K562 (cell line): Measurements from ENCODE around the gene PPP3CB. TPM values are rescaled to one million over a fixed set of nuclear protein-coding genes. Genes with fewer than 3 reads are reported as not detected.

Source experiments
- ARID1B ChIP-seq: fragments of 450-650 bp; IDR thresholded peaks from 2 replicates; pipeline ENCODE4 v1.6.1; 2016; ENCODE audit warnings: antibody characterized with exemption, mild to moderate bottlenecking, inconsistent platforms
- ELF1 ChIP-seq: fragments of 200-800 bp; sonication (Bioruptor generic); IDR thresholded peaks from 2 replicates; pipeline ENCODE4 v1.6.1; 2016; ENCODE audit warnings: missing genetic modification characterization, missing compliant biosample characterization
- FOXA3 ChIP-seq, 2 experiments: fragments of 450-650 bp in 1 of 2; sonication (generic) in 1 of 2; formaldehyde crosslinking; IDR thresholded peaks in 1 of 2; conservative IDR thresholded peaks in 1 of 2; 2 replicates each; pipeline versions ENCODE4 v1.4.0 to v1.8.0; 2020 to 2022; ENCODE audit warnings: mild to moderate bottlenecking in 2 of 2, missing genetic modification reagents in 1 of 2
- HIVEP1 ChIP-seq: fragments of 250-450 bp; sonication (Bioruptor Pico); IDR thresholded peaks from 2 replicates; pipeline ENCODE4 v1.4.0; 2020; ENCODE audit warnings: mild to moderate bottlenecking
- HOXB6 ChIP-seq: fragments of 250-450 bp; sonication (Bioruptor Pico); IDR thresholded peaks from 2 replicates; pipeline ENCODE4 v1.5.1; 2022; ENCODE audit warnings: mild to moderate bottlenecking, borderline replicate concordance
- NCOA4 ChIP-seq: fragments of 450-650 bp; IDR thresholded peaks from 2 replicates; pipeline ENCODE4 v1.6.1; 2018; ENCODE audit warnings: mild to moderate bottlenecking; ENCODE audit not compliant: partially characterized antibody
- SIX5 ChIP-seq, 2 experiments: IDR thresholded peaks; 2 replicates each; pipeline ENCODE4 v1.6.1; 2011; ENCODE audit warnings: low read length in 2 of 2, borderline replicate concordance in 1 of 2, low read depth in 1 of 2, mild to moderate bottlenecking in 1 of 2, moderate library complexity in 1 of 2; ENCODE audit not compliant: insufficient read depth in 1 of 2
- SNIP1 ChIP-seq: fragments of 450-650 bp; IDR thresholded peaks from 2 replicates; pipeline ENCODE4 v1.7.1; 2017; ENCODE audit warnings: low read depth, mild to moderate bottlenecking
- STAT5B ChIP-seq: fragments of 250-450 bp; sonication (Bioruptor Pico); IDR thresholded peaks from 2 replicates; pipeline ENCODE4 v1.8.0; 2021; ENCODE audit warnings: mild to moderate bottlenecking, inconsistent platforms
- ZNF583 ChIP-seq: fragments of 250-450 bp; sonication (Bioruptor Pico); IDR thresholded peaks from 2 replicates; pipeline ENCODE4 v1.4.0; 2020
- ZNF766 ChIP-seq: fragments of 200-800 bp; sonication (Bioruptor generic); conservative IDR thresholded peaks from 2 replicates; pipeline ENCODE4 v1.6.1; 2016; ENCODE audit warnings: missing genetic modification characterization, missing compliant biosample characterization
- polyA plus RNA-seq, 8 experiments: library from polyadenylated mRNA; depleted of rRNA in 4 of 8; stranded (reverse) in 5 of 8; unstranded in 3 of 8; fragments of >200 nt; fragmentation: Nextera tagmentation in 2 of 8; fragmentation: Illumina TruSeq in 1 of 8; extraction: Ambion mirVana in 2 of 8; extraction: Trizol in 1 of 8; gene quantifications; 2 replicates each; pipeline versions ENCODE4 v1.2.1 to v1.2.3, GENCODE V29; 2011 to 2014; ENCODE audit warnings: inconsistent platforms in 1 of 8, missing spikeins in 1 of 8
- total RNA-seq, 7 experiments: library from RNA; depleted of rRNA in 6 of 7; stranded (reverse); fragments of >200 nt in 6 of 7; fragmentation: Illumina TruSeq in 2 of 7; extraction: Trizol in 2 of 7; gene quantifications; 2 replicates each; pipeline versions ENCODE4 v1.2.1 to v1.2.3, GENCODE V29; 2011 to 2021; ENCODE audit warnings: low replicate concordance in 1 of 7
- TF ChIP-seq, protein P1 (sequence below): fragments of 450-650 bp; IDR thresholded peaks from 2 replicates; pipeline ENCODE4 v1.6.1; 2016; ENCODE audit warnings: missing biosample characterization, missing genetic modification characterization
- TF ChIP-seq, protein P2 (sequence below): IDR thresholded peaks from 2 replicates; pipeline ENCODE4 v1.6.1; 2011; ENCODE audit not compliant: insufficient read length; ENCODE audit errors: extremely low read depth
- TF ChIP-seq, protein P3 (sequence below), 2 experiments: fragments of 450-650 bp; formaldehyde crosslinking in 1 of 2; IDR thresholded peaks; 2 replicates each; pipeline versions ENCODE4 v1.4.0 to v1.6.1; 2014 to 2020; ENCODE audit warnings: mild to moderate bottlenecking in 2 of 2, borderline replicate concordance in 1 of 2, low read depth in 1 of 2
- TF ChIP-seq, protein P4 (sequence below): sonication (generic); formaldehyde crosslinking; IDR thresholded peaks from 2 replicates; pipeline ENCODE4 v1.8.0; 2022; ENCODE audit warnings: mild to moderate bottlenecking, missing genetic modification reagents

The PPP3CB gene
- total and polyA plus RNA-seq, 9 of the 15 experiments (the other 6 are each of a cell fraction or from before 2014, with no cell fraction given) = 9.6 to 27.6 (median 17.8) TPM

DNA sequence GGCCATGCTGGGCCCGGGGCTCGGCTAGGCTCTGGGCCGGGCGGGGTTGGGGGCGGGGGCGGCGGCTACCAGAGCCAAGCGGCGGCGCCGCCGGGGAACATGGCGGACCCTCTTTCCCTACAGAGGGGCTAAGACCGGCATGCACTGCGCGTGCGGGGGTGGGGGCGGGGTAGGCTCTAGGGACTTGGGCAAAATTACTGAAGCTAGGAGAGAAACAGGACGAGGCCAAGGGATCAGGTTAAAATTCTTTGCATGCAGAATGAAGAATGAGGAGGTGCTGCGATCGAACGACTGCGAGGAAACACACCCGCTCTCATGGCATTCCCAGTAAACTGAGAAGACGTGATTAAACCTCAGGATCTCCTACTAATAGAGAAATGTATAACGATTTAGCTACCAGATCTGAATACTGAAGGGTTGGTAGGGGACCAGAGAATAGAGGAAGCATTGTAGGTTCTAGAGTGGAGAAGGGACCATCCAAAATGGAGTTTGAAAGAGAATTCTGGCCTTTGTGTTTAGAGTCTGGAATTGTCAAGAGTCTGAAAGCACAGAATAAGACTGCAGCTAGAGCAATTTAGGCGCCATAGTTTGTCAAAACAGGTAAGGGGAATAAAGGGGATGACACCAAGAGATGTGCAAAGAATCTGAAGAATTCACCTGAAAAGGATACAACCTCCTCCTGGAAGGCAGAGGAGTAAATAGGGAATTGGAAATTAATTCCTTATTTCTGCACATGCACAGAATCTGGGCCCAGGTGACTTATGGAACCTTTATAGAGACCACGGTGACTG lies at the start of gene PPP3CB (continued):
- no peak for TF ChIP-seq HOXB6 (CRISPR knock-in tag)
- no peak for TF ChIP-seq ZNF583 (CRISPR knock-in tag)
- 0 out of 4 replicates have a peak, but pooled peaks of 1 of the 2 experiments have one; percentile 32 for TF ChIP-seq FOXA3 (CRISPR knock-in tag; conservative IDR thresholded peaks at IDR 0.05 in 1 of 2, IDR thresholded peaks at IDR 0.05 in 1 of 2)
- TF ChIP-seq, protein P1, sequence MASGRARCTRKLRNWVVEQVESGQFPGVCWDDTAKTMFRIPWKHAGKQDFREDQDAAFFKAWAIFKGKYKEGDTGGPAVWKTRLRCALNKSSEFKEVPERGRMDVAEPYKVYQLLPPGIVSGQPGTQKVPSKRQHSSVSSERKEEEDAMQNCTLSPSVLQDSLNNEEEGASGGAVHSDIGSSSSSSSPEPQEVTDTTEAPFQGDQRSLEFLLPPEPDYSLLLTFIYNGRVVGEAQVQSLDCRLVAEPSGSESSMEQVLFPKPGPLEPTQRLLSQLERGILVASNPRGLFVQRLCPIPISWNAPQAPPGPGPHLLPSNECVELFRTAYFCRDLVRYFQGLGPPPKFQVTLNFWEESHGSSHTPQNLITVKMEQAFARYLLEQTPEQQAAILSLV = no peak
- TF ChIP-seq, protein P2, sequence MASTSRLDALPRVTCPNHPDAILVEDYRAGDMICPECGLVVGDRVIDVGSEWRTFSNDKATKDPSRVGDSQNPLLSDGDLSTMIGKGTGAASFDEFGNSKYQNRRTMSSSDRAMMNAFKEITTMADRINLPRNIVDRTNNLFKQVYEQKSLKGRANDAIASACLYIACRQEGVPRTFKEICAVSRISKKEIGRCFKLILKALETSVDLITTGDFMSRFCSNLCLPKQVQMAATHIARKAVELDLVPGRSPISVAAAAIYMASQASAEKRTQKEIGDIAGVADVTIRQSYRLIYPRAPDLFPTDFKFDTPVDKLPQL = no peak
- TF ChIP-seq ARID1B = 0 out of 2 replicates have a peak, but pooled peaks have one; percentile 5
- no peak for TF ChIP-seq SIX5 (IDR thresholded peaks at IDR 0.05; ENCODE audit: borderline replicate concordance in 1 of 2, insufficient read depth in 1 of 2, low read depth in 1 of 2, low read length in 2 of 2)
- TF ChIP-seq, protein P3, sequence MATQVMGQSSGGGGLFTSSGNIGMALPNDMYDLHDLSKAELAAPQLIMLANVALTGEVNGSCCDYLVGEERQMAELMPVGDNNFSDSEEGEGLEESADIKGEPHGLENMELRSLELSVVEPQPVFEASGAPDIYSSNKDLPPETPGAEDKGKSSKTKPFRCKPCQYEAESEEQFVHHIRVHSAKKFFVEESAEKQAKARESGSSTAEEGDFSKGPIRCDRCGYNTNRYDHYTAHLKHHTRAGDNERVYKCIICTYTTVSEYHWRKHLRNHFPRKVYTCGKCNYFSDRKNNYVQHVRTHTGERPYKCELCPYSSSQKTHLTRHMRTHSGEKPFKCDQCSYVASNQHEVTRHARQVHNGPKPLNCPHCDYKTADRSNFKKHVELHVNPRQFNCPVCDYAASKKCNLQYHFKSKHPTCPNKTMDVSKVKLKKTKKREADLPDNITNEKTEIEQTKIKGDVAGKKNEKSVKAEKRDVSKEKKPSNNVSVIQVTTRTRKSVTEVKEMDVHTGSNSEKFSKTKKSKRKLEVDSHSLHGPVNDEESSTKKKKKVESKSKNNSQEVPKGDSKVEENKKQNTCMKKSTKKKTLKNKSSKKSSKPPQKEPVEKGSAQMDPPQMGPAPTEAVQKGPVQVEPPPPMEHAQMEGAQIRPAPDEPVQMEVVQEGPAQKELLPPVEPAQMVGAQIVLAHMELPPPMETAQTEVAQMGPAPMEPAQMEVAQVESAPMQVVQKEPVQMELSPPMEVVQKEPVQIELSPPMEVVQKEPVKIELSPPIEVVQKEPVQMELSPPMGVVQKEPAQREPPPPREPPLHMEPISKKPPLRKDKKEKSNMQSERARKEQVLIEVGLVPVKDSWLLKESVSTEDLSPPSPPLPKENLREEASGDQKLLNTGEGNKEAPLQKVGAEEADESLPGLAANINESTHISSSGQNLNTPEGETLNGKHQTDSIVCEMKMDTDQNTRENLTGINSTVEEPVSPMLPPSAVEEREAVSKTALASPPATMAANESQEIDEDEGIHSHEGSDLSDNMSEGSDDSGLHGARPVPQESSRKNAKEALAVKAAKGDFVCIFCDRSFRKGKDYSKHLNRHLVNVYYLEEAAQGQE (IDR thresholded peaks at IDR 0.05; ENCODE audit: borderline replicate concordance) = no peak
- TF ChIP-seq, protein P3 (CRISPR knock-in tag; IDR thresholded peaks at IDR 0.05; ENCODE audit: low read depth) = no peak
- no peak for TF ChIP-seq SNIP1
- no peak for TF ChIP-seq HIVEP1 (CRISPR knock-in tag)
- TF ChIP-seq STAT5B (CRISPR knock-in tag) = no peak
- TF ChIP-seq, protein P4, sequence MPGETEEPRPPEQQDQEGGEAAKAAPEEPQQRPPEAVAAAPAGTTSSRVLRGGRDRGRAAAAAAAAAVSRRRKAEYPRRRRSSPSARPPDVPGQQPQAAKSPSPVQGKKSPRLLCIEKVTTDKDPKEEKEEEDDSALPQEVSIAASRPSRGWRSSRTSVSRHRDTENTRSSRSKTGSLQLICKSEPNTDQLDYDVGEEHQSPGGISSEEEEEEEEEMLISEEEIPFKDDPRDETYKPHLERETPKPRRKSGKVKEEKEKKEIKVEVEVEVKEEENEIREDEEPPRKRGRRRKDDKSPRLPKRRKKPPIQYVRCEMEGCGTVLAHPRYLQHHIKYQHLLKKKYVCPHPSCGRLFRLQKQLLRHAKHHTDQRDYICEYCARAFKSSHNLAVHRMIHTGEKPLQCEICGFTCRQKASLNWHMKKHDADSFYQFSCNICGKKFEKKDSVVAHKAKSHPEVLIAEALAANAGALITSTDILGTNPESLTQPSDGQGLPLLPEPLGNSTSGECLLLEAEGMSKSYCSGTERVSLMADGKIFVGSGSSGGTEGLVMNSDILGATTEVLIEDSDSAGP (CRISPR knock-in tag) = no peak
- no peak for TF ChIP-seq NCOA4
- no peak; the same call in 1 of the 2 replicates for TF ChIP-seq ZNF766 (CRISPR knock-in tag)
- TF ChIP-seq ELF1 = peak; percentile 55; the same call in 1 of the 2 replicates
